Stimulated activated naive CD4-positive, alpha-beta T cell treated with Interleukin-2 at 50 U/mL for 16 hours (primary cell): Measurements from ENCODE around the gene SAP30L.

ENCODE experiments used
- DNase-seq: peaks from one replicate; lab custom pipeline; 2025; lab: John Stamatoyannopoulos, UW

The SAP30L gene

GRCh38 chr5:154509784-154510555, 64.2 kb downstream of the SAP30L start:
- no peak for DNase-seq
